A673 (cell line): ENCODE results near the gene ZNF284.
"Not testable (repeated sequence)": the region's sequence is repeated elsewhere in the genome, so short reads cannot be mapped to it uniquely, and the experiment has no call there.

Source experiments
- CTCF ChIP-seq: fragments of 300-800, 200-600 bp; sonication (generic); conservative IDR thresholded peaks from 2 replicates; pipeline ENCODE4 v1.5.1; 2017; ENCODE audit warnings: low read depth, mild to moderate bottlenecking, antibody characterized with exemption, low read length, moderate library complexity, mixed read lengths
- EZH2 ChIP-seq: fragments of 200-600 bp; sonication (generic); IDR thresholded peaks from 2 replicates; pipeline ENCODE4 v1.6.1; 2017; ENCODE audit warnings: borderline replicate concordance, low read depth, mild to moderate bottlenecking, mixed read lengths, antibody characterized with exemption, low read length; ENCODE audit not compliant: poor library complexity, severe bottlenecking

GRCh38 chr19:44121162-44121561 lies 49.2 kb downstream of the ZNF284 start:
- not testable (repeated sequence) for TF ChIP-seq EZH2, CTCF
